HG03139 (cell line): ENCODE results near the gene MOB1B.
"Not testable (repeated sequence)": the region's sequence is repeated elsewhere in the genome, so short reads cannot be mapped to it uniquely, and the experiment has no call there.

Source experiments
- ATAC-seq: cut with Tn5 transposase; IDR thresholded peaks from one replicate; pipeline ENCODE4 v1.9.1; 2021; ENCODE audit not compliant: unreplicated experiment

Gene MOB1B

DNA sequence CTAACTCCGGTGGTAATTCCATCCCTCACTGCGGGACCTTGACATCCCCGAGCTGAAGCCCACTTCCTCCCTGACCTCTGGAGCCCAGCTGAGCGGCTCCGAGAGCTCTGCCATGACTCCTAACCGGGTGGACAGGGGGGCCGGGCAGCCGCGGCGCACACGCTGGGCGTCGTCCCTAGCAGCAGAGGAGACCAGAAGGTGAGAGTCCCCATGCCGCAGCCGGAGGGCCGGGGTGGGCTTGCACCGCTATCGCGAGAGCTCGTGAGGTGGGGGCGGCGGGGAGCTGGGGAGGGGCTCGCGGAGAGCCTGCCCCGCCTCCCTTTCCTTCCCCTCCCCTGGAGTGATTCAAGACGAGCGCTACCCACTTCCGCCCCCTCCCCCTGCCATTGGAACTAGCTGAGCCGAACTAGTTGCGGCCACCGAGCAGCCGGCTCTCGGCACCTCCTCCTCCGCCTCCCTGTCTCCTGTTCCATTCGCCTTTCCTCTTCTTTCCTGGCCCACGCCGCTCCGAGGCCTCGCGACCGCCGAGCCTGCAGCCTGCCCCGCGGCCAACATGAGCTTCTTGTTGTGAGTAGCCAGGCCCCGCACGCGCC is at the start of gene MOB1B:
Gene MOB1B (plus strand): TSS at position 386 of the 593 bp plus-strand sequence. CDS start 168 bp downstream, at position 554.
- ATAC-seq: peak; percentile 82

DNA sequence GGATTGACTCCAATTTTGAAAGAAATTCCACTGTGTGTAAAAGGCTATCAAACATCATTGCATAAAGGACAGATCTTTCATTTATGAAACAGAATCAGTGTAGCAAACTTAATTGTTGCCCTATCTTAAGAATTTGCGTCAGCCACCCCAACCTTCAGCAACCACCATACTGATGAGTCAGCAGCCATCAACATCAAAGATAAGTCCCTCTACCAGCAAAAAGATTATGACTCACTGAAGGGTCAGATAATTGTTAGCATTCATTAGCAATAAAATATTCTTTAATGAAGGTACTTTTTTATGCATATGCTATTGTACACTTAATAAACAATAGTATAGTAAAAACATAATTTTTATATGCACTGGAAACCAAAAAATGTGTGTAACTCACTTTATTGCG is 46.7 kb upstream of the MOB1B start:
- no peak for ATAC-seq

GRCh38 chr4:70858454-70858853 is 43.7 kb upstream of the MOB1B start:
- no peak for ATAC-seq

GRCh38 chr4:70859066-70859465 is 43.1 kb upstream of the MOB1B start:
- ATAC-seq: no peak

DNA sequence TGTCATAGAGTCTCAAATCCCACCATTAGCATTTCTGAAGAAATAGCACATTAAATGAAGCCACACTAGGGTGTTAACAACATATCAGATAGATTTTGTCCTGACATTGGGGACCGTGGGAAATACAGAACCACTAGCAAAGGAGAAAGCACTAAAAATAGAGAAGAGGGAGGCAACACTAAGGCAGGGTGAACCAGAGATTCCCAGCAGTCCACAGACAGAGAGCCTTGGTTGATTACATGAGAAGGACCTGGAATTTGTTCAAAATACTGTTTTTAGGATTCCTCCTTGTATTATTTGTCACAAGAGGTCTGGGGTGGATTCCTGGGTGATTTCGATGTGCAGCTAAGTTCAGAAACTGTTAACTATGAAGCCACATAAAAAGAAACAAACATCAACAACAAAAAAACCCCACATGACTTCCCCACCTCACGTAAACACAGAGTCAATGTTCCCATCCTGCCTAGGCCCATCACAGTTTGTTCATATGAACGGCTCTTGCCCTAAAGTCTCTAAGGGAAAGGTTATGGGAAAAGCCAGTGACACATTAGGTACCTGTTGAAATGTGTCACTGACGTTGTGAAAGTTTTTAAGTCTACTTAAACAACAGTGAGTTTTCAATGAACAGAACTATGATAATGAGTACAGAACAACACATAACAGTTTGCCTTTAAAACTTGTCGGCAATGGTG is 38.9 kb upstream of the MOB1B start:
- ATAC-seq: no peak

GRCh38 chr4:70868778-70869177 is 33.4 kb upstream of the MOB1B start:
- no peak for ATAC-seq

- ATAC-seq: no peak
Measured at GRCh38 chr4:70873216-70873615, 29.0 kb upstream of the MOB1B start.

DNA sequence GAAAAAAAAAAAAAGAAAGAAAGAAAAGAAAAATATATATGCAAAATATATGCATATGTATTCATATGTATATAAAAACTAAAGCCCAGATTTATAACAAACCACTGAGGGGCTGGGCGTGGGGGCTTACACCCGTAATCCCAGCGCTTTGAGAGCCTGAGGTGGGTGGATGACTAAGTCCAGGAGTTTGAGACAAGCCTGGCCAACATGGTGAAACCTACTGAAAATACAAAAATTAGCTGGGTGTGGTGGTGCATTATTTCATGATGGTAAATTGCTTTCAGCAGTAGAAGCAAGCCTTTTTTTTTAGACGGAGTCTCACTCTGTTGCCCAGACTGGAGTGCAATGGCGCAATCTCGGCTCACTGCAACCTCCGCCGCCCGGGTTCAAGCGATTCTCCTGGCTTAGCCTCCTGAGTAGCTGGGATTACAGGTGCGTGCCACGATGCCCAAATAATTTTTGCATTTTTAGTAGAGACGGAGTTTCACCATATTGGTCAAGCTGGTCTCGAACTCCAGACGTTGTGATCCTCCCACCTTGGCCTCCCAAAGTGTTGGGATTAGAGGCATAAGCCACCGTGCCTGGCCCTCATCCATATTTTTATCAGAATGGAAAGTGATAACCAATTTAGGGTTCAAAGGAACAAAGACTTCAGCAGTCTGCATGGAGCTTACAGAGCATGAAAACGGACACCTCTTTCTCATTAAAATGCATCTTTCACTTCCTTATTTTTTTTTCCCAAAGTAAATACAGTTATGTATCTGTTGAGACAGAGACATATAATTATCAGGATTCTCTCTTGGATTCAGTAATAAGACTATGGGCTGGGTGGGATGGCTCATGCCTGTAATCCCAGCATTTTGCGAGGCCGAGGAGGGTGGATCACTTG is 27.7 kb upstream of the MOB1B start:
- ATAC-seq: peak; percentile 66

DNA sequence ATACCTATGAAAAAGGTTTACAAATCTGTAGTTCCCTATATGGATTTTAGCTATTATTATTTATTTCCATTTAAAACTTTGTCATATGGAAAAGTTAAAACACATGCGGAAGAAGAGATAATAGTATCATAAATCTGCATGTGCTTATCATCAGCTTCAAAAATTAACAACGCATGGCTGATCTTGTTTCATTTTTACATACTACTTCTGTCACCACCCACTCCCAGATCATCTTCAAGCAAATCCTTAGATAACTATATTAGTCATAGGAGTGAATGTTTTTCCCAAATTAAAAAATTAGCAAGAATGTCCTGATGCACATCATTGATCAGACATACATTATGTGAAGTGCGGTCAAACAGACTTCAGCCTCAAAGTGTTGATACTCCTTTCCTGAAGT is 24.6 kb upstream of the MOB1B start:
- no peak for ATAC-seq

GRCh38 chr4:70880739-70881138 is 21.4 kb upstream of the MOB1B start:
- no peak for ATAC-seq

- ATAC-seq: no peak
Measured at GRCh38 chr4:70885174-70885573, 17.0 kb upstream of the MOB1B start.

DNA sequence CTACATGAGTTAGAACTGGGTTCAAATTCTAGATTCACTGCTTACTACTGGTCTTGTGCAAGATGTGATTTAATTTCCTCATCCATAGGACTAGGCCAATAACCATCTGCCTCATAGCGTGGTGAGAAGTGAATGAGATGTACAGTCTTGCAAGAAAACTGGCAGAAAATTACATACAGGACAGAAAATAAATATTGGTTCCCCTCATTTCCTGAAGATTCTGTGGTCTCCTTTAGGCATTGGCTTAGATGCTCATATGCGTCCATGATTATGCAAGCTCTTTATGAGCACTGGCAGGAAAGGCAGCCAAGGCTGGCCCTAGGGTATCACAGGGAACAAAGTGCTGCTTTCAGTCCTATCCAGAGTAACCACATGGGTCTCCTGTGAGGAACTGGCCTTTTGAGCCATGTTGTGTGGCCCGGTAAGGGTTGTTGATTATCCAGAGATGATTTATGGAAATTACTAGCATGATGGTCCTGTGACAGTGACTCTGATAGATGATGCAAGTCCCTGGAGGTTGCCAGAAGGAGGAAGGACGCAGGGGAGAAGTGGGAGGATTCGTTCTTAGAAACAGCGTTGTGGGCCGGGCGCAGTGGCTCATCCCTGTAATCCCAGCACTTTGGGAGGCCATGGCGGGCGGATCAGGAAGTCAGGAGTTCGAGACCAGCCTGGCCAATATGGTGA is 9.9 kb upstream of the MOB1B start:
- no peak for ATAC-seq

- no peak for ATAC-seq
Measured at GRCh38 chr4:70893790-70894189, 8.4 kb upstream of the MOB1B start.

DNA sequence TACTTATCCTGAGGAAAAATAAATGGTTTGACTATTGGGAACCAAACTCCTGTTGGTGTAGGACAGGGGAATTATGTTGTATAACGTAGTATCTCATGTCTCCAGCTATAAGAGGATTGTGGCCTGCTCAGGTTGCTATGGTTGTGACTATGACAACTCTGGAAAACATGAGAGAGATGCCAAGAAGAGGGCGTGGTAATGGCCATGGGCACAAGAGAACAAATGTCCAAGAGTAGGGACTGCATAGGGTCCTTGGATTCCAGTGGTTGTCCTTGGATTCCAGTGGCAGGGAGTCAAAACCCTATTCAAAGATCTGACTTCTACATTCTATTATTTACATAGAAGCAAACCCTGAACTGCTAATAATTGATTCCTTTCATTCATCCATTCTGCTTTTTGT is 6.8 kb upstream of the MOB1B start:
- peak; percentile 22 for ATAC-seq

DNA sequence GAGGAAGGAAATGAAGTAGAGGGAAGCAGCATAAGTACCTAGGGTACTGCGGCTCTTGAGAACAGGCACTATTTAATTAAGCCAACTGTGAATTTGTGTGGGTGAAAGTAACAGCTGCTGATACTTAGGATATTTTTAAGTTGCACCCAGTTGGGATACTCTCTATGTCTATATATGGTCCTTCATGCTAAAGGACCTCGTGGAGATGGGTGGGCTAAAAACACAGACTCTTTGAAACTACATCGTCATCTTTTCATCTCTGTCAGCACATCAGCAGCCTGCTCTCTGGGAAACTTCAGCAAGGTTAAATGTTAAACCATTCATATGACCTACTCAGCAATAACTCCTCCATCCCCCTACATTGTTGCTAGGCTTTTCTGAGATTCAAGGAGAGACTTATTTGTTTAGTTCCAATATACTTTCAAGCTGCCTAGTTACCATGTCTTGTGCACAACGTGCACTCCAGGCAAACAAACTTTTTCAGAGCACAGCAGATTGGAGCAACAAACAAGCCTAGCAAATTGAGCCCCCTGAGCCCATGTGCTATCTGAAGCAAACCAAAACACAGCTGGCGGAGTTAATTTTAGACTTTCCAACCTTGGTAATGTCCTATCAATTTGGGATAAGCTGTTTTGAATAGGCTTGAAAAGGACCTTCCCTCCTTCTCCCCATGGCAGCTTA is 6.2 kb upstream of the MOB1B start:
- ATAC-seq: peak; percentile 63

GRCh38 chr4:70898581-70898980 is 3.6 kb upstream of the MOB1B start:
- ATAC-seq: not testable (repeated sequence)

DNA sequence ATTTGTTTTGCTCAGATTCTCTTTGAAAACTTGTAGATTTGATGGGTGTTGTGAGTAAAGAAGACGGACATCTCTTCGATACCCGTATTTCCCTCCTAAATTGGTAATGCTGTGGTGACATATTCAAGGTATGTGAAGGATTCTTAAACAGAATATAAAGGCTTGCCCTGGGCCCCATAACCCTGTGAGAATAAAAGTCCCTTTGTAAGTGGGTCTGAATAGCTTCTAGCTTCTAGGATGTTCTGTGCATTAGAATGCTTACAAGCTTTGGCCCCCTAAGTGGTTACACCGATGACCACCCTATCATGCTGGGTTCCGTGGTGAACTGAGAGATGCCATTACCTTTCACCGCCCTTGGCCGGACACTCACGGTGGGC is 574 bp upstream of the MOB1B start:
- no peak for ATAC-seq

DNA sequence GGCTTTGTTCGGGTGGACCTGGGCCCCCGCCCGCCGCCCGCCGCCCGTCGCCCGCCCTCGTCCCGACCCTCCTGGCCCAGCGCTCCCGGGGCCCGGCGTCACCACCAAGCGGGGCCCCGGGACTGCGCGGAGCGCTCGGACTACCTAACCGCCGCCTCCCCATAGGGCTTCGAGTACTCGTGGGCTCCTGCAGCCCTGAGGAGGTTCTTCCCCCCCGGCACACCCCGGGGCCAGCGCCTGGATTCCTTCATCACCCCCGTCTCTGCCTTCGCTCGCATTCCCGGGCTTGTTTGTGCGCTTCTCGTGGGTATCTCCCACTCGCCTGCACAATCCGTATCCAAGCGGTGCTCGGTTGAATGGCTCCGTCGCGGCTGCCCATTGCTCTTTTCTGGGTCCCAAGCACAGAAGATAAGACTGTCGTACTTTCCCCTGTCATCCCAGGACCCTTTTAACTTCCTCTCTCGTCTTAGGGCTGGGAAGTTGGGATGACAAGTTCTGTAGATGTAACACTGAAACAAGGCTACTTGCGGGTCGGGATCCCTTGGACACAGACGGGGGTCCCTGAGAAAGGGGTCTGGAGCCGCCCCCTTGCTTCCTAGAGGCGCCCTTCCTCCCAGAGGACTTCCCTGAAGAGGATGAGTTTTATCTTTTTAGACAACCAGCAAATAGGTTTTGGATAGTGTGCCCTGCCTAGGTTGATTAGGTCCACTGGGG is 565 bp downstream of the MOB1B start:
- peak; percentile 31 for ATAC-seq

GRCh38 chr4:70903291-70903603 is 1.1 kb downstream of the MOB1B start:
- ATAC-seq: no peak

- peak; percentile 53 for ATAC-seq
Measured at GRCh38 chr4:70908993-70909556, 6.9 kb downstream of the MOB1B start.
